Neural cell (in vitro differentiated cells): ENCODE measurements around the gene PIK3AP1. TPM values are rescaled to one million over a fixed set of nuclear protein-coding genes. Genes with fewer than 3 reads are reported as not detected.

Experiments used
- H2AFZ ChIP-seq: fragments of 200-600, 300-800 bp; sonication (generic), shearing (Covaris generic); 2 replicates; pipeline ENCODE4 v1.6.0; 2014; ENCODE audit warnings: low read depth, mild to moderate bottlenecking, antibody characterized with exemption, low read length, moderate library complexity
- H3F3A ChIP-seq: fragments of 200-600 bp; shearing (Covaris generic); 2 replicates; pipeline ENCODE4 v1.6.1; 2016; ENCODE audit warnings: mild to moderate bottlenecking, moderate library complexity, mixed read lengths, antibody characterized with exemption, low read length; ENCODE audit not compliant: insufficient read depth, poor library complexity, severe bottlenecking
- H3K27ac ChIP-seq: fragments of 200-600, 300-800 bp; sonication (generic), shearing (Covaris generic); 2 replicates; pipeline ENCODE4 v1.5.1; 2014; ENCODE audit warnings: mild to moderate bottlenecking, low read length, moderate library complexity
- H3K27me3 ChIP-seq: fragments of 300-800, 200-600 bp; sonication (generic), shearing (Covaris generic); 2 replicates; pipeline ENCODE4 v1.6.0; 2014; ENCODE audit warnings: mild to moderate bottlenecking, low read depth, low read length, moderate library complexity; ENCODE audit not compliant: insufficient read depth
- H3K36me3 ChIP-seq: fragments of 300-800, 200-600 bp; sonication (generic), shearing (Covaris generic); 2 replicates; pipeline ENCODE4 v1.5.1; 2014; ENCODE audit warnings: mild to moderate bottlenecking, antibody characterized with exemption, low read length, moderate library complexity; ENCODE audit not compliant: insufficient read depth
- H3K4me2 ChIP-seq: fragments of 300-800, 200-600 bp; sonication (generic), shearing (Covaris generic); 2 replicates; pipeline ENCODE4 v1.6.0; 2014; ENCODE audit warnings: mild to moderate bottlenecking, low read length
- H3K4me3 ChIP-seq: fragments of 300-800, 200-600 bp; sonication (generic), shearing (Covaris generic); 2 replicates; pipeline ENCODE4 v1.5.1; 2014; ENCODE audit warnings: mild to moderate bottlenecking, low read length, moderate library complexity
- H3K79me2 ChIP-seq: fragments of 200-600 bp; shearing (Covaris generic); replicated peaks from 2 replicates; pipeline ENCODE4 v1.6.0; 2014; ENCODE audit warnings: mild to moderate bottlenecking, low read length, moderate library complexity; ENCODE audit not compliant: insufficient read depth
- H3K9ac ChIP-seq: fragments of 300-800, 200-600 bp; sonication (generic), shearing (Covaris generic); 2 replicates; pipeline ENCODE4 v1.6.1; 2016; ENCODE audit warnings: mild to moderate bottlenecking, low read length, mixed read lengths
- H3K9me2 ChIP-seq: fragments of 200-600 bp; shearing (Covaris generic); 2 replicates; pipeline ENCODE4 v1.6.1; 2016; ENCODE audit warnings: mild to moderate bottlenecking, low read length, mixed read lengths; ENCODE audit not compliant: insufficient read depth
- H3K9me3 ChIP-seq: fragments of 200-600, 300-800 bp; sonication (generic), shearing (Covaris generic); 2 replicates; pipeline ENCODE4 v1.6.1; 2016; ENCODE audit warnings: mild to moderate bottlenecking, mixed run types, low read length, moderate library complexity, mixed read lengths
- H4K20me1 ChIP-seq: fragments of 200-600 bp; shearing (Covaris generic); 2 replicates; pipeline ENCODE4 v1.6.1; 2016; ENCODE audit warnings: mild to moderate bottlenecking, mixed run types; ENCODE audit not compliant: insufficient read depth
- CTCF ChIP-seq: fragments of 450-650 bp; IDR thresholded peaks from 2 replicates; pipeline ENCODE4 v1.5.1; 2014; ENCODE audit warnings: antibody characterized with exemption, mild to moderate bottlenecking, moderate library complexity; ENCODE audit not compliant: poor library complexity, severe bottlenecking
- EP300 ChIP-seq: fragments of 450-650 bp; conservative IDR thresholded peaks from 2 replicates; pipeline ENCODE4 v1.6.1; 2014; ENCODE audit warnings: antibody characterized with exemption, mild to moderate bottlenecking, moderate library complexity; ENCODE audit not compliant: poor library complexity, severe bottlenecking
- EZH2 ChIP-seq: fragments of 200-600, 300-800 bp; shearing (Covaris generic), sonication (generic); IDR thresholded peaks from 2 replicates; pipeline ENCODE4 v1.6.1; 2014; ENCODE audit warnings: antibody characterized with exemption, low read length, borderline replicate concordance, mild to moderate bottlenecking; ENCODE audit not compliant: insufficient read depth, poor library complexity, severe bottlenecking
- MXI1 ChIP-seq: fragments of 450-650 bp; conservative IDR thresholded peaks from 2 replicates; pipeline ENCODE4 v1.6.1; 2014; ENCODE audit warnings: antibody characterized with exemption, mild to moderate bottlenecking; ENCODE audit not compliant: poor library complexity, severe bottlenecking
- POLR2AphosphoS5 ChIP-seq: IDR thresholded peaks from 2 replicates; pipeline ENCODE4 v1.6.1; 2012
- RAD21 ChIP-seq: fragments of 450-650 bp; conservative IDR thresholded peaks from 2 replicates; pipeline ENCODE4 v1.6.1; 2014; ENCODE audit warnings: antibody characterized with exemption, mild to moderate bottlenecking, moderate library complexity
- REST ChIP-seq: IDR thresholded peaks from 2 replicates; pipeline ENCODE4 v1.6.1; 2012; ENCODE audit warnings: borderline replicate concordance
- SMC3 ChIP-seq: fragments of 450-650 bp; conservative IDR thresholded peaks from 2 replicates; pipeline ENCODE4 v1.6.1; 2014; ENCODE audit warnings: antibody characterized with exemption, mild to moderate bottlenecking, moderate library complexity; ENCODE audit not compliant: poor library complexity
- TAF1 ChIP-seq: IDR thresholded peaks from 2 replicates; pipeline ENCODE4 v1.6.1; 2012; ENCODE audit warnings: low read depth
- polyA plus RNA-seq: library from polyadenylated mRNA; depleted of rRNA; stranded (reverse); fragments of >200 nt; gene quantifications from 2 replicates; pipeline ENCODE4 v1.2.3, GENCODE V29; 2014

The PIK3AP1 gene
- polyA plus RNA-seq, 1 donor from 2014 or later: 0.05 TPM

- H3K27me3 ChIP-seq: no peaks in the 10 kb centered on the region
- no peak overlapping the region for H3K9ac ChIP-seq
- H4K20me1 ChIP-seq: no peaks in the 10 kb centered on the region
- no peaks in the 10 kb centered on the region for H3K9me2 ChIP-seq
- no peak overlapping the region for H3K4me3 ChIP-seq
- H3F3A ChIP-seq: no peaks in the 10 kb centered on the region
- no peak overlapping the region for H3K4me2 ChIP-seq
- TF ChIP-seq EP300 (no peak), POLR2AphosphoS5 (no peak), REST (no peak), EZH2 (no peak), SMC3 (no peak), MXI1 (no peak), RAD21 (no peak), TAF1 (no peak), CTCF (no peak)
- H2AFZ ChIP-seq: no peak overlapping the region
- H3K27ac ChIP-seq: no peak overlapping the region
- H3K9me3 ChIP-seq: no peaks in the 10 kb centered on the region
- H3K79me2 ChIP-seq: no peaks in the 10 kb centered on the region
- no peaks in the 10 kb centered on the region for H3K36me3 ChIP-seq
Observed at GRCh38 chr10:96655461-96656197, 64.7 kb downstream of the PIK3AP1 start.

GRCh38 chr10:96651998-96652431 lies 68.3 kb downstream of the PIK3AP1 start:
- H3K36me3 ChIP-seq: no peaks in the 10 kb centered on the region
- H3K4me2 ChIP-seq: no peak overlapping the region
- no peaks in the 10 kb centered on the region for H4K20me1 ChIP-seq
- no peaks in the 10 kb centered on the region for H3K9me2 ChIP-seq
- H2AFZ ChIP-seq: no peak overlapping the region
- no peak overlapping the region for H3K27ac ChIP-seq
- no peaks in the 10 kb centered on the region for H3K9me3 ChIP-seq
- no peak for TF ChIP-seq CTCF
- no peak for TF ChIP-seq TAF1
- TF ChIP-seq RAD21: no peak
- TF ChIP-seq MXI1: no peak
- TF ChIP-seq EP300: no peak
- TF ChIP-seq SMC3: no peak
- TF ChIP-seq EZH2: no peak
- no peak for TF ChIP-seq POLR2AphosphoS5
- no peak for TF ChIP-seq REST
- H3K79me2 ChIP-seq: no peaks in the 10 kb centered on the region
- H3K4me3 ChIP-seq: no peak overlapping the region
- H3F3A ChIP-seq: no peaks in the 10 kb centered on the region
- H3K27me3 ChIP-seq: no peaks in the 10 kb centered on the region
- H3K9ac ChIP-seq: no peak overlapping the region
